ENCODE data around the gene AURKAIP1. TPM values are rescaled to one million over a fixed set of nuclear protein-coding genes. Genes with fewer than 3 reads are reported as not detected.

AURKAIP1 gene
- total and polyA plus RNA-seq, 2 donors from 2014 or later = 111 to 359 TPM

- H3K27me3 ChIP-seq (ENCODE audit: control insufficient read depth, insufficient read depth, low read length) = no peaks in the 10 kb centered on the region
- peaks cover 0 to 2% (median 0%) of the 10 kb centered on the region in 3 donors for H3K9me3 ChIP-seq (ENCODE audit: control insufficient read depth in 2 of 3, insufficient read depth in 1 of 3, low read length in 3 of 3)
- DNase-seq = peak; percentile 66 to 90 (median 75)
- TF ChIP-seq CTCF (IDR thresholded peaks at IDR 0.05; ENCODE audit: borderline replicate concordance, extremely low read depth, insufficient read depth) = no peak
- intact Hi-C loops (cut with DNase I) = no loop called here
- H3K4me1 ChIP-seq (ENCODE audit: control insufficient read depth in 2 of 3, insufficient read depth in 2 of 3, low read depth in 1 of 3, low read length in 3 of 3) = peaks cover 0 to 17% (median 2%) of the 10 kb centered on the region in 3 donors
- H3K27ac ChIP-seq (ENCODE audit: low read depth in 2 of 2, low read length in 2 of 2) = no peak overlapping the region
- H3K4me3 ChIP-seq (ENCODE audit: low read length in 3 of 3) = no peak overlapping the region
- FAIRE-seq = no peak
- no peaks in the 10 kb centered on the region for H3K36me3 ChIP-seq (ENCODE audit: control insufficient read depth in 2 of 3, insufficient read depth in 3 of 3, low read length in 3 of 3)
- no peak overlapping the region for H3K9ac ChIP-seq (ENCODE audit: low read length in 3 of 3)
Observed at GRCh38 chr1:1361982-1362423, 13.0 kb downstream of the AURKAIP1 start.

GRCh38 chr1:1361233-1361981 lies 13.6 kb downstream of the AURKAIP1 start:
- no peak overlapping the region for H3K27ac ChIP-seq (ENCODE audit: low read depth in 2 of 2, low read length in 2 of 2)
- intact Hi-C loops (cut with DNase I) = no loop called here
- FAIRE-seq = no peak

GRCh38 chr1:1360506-1361169 lies 14.4 kb downstream of the AURKAIP1 start:
- no peak overlapping the region for H3K27ac ChIP-seq (ENCODE audit: low read depth in 2 of 2, low read length in 2 of 2)
- intact Hi-C loops (cut with DNase I) = no loop called here
- H3K4me1 ChIP-seq (ENCODE audit: control insufficient read depth in 2 of 3, insufficient read depth in 2 of 3, low read depth in 1 of 3, low read length in 3 of 3) = peaks cover 0 to 21% (median 2%) of the 10 kb centered on the region in 3 donors
- H3K27me3 ChIP-seq (ENCODE audit: control insufficient read depth, insufficient read depth, low read length) = no peaks in the 10 kb centered on the region
- FAIRE-seq = no peak
- H3K36me3 ChIP-seq (ENCODE audit: control insufficient read depth in 2 of 3, insufficient read depth in 3 of 3, low read length in 3 of 3) = no peaks in the 10 kb centered on the region
- no peaks in the 10 kb centered on the region for H3K9me3 ChIP-seq (ENCODE audit: control insufficient read depth in 2 of 3, insufficient read depth in 1 of 3, low read length in 3 of 3)
- no peak for TF ChIP-seq CTCF (IDR thresholded peaks at IDR 0.05; ENCODE audit: borderline replicate concordance, extremely low read depth, insufficient read depth)
- peak in 2 of 5 donors; percentile 53 to 93 for DNase-seq
- no peak overlapping the region for H3K9ac ChIP-seq (ENCODE audit: low read length in 3 of 3)
- H3K4me3 ChIP-seq (ENCODE audit: low read length in 3 of 3) = no peak overlapping the region

More at GRCh38 chr1:1361233-1361981, 13.6 kb downstream of the AURKAIP1 start:
- H3K4me1 ChIP-seq (ENCODE audit: control insufficient read depth in 2 of 3, insufficient read depth in 2 of 3, low read depth in 1 of 3, low read length in 3 of 3) = peaks cover 0 to 21% (median 2%) of the 10 kb centered on the region in 3 donors
- TF ChIP-seq CTCF (IDR thresholded peaks at IDR 0.05; ENCODE audit: borderline replicate concordance, extremely low read depth, insufficient read depth) = no peak
- H3K9me3 ChIP-seq (ENCODE audit: control insufficient read depth in 2 of 3, insufficient read depth in 1 of 3, low read length in 3 of 3) = peaks cover 0 to 2% (median 0%) of the 10 kb centered on the region in 3 donors
- H3K36me3 ChIP-seq (ENCODE audit: control insufficient read depth in 2 of 3, insufficient read depth in 3 of 3, low read length in 3 of 3) = no peaks in the 10 kb centered on the region
- DNase-seq = peak in 1 of 5 donors; percentile 58
- no peak overlapping the region for H3K9ac ChIP-seq (ENCODE audit: low read length in 3 of 3)
- H3K4me3 ChIP-seq (ENCODE audit: low read length in 3 of 3) = no peak overlapping the region
- no peaks in the 10 kb centered on the region for H3K27me3 ChIP-seq (ENCODE audit: control insufficient read depth, insufficient read depth, low read length)

Measured in kidney (tissue), 14 donors.